NCI-H226 (cell line): ENCODE results near the gene NSDHL.
A peak's percentile ranks its signal among the peaks of the same experiment; 100 is the strongest.
"Not testable (repeated sequence)": the region's sequence is repeated elsewhere in the genome, so short reads cannot be mapped to it uniquely, and the experiment has no call there.

Source experiments
- DNase-seq: peaks from one replicate; pipeline ENCODE4 v3.0.0-alpha.2; 2015

NSDHL gene

GRCh38 chrX:152830312-152831305, at the start of gene NSDHL, which contains the start of gene CETN2:
Gene NSDHL, plus strand, starts transcription at chrX:152831063. Its CDS starts 15,262 bp downstream, at chrX:152846325.
Gene CETN2, minus strand, starts transcription at chrX:152830757. Its CDS starts 47 bp downstream, at chrX:152830710.
- peak; percentile 88 for DNase-seq

GRCh38 chrX:152787062-152787461, 43.8 kb upstream of the NSDHL start:
- DNase-seq: not testable (repeated sequence)

- no peak for DNase-seq
Measured at GRCh38 chrX:152798945-152799344, 31.9 kb upstream of the NSDHL start.

GRCh38 chrX:152806035-152806434, 24.8 kb upstream of the NSDHL start:
- DNase-seq: no peak

GRCh38 chrX:152810403-152810802, 20.5 kb upstream of the NSDHL start:
- no peak for DNase-seq

- no peak for DNase-seq
Measured at GRCh38 chrX:152813206-152813605, 17.7 kb upstream of the NSDHL start.

GRCh38 chrX:152814048-152814447, 16.8 kb upstream of the NSDHL start:
- DNase-seq: no peak

GRCh38 chrX:152817078-152817764, 13.6 kb upstream of the NSDHL start:
- no peak for DNase-seq

DNA sequence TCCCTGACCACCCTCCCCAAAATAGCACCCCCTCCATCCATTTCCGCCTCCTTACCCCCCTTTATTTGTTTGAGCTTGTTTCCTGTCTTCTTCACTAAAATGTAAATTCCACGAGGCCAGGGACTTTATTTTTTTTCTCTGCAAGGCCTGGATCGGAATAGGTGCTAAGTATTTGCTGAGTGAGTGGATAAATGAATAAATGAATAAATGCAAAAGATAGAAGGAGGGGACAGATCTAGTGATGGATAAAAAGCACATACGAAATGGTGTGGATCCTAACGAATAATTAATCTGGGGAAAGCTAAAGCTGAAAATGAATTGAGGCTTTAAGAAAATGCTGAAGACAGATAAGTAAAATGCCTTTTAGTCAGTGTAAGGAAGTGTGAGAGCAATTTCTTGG, 12.5 kb upstream of the NSDHL start:
- DNase-seq: no peak

- DNase-seq: no peak
Measured at GRCh38 chrX:152819266-152819665, 11.6 kb upstream of the NSDHL start.

DNA sequence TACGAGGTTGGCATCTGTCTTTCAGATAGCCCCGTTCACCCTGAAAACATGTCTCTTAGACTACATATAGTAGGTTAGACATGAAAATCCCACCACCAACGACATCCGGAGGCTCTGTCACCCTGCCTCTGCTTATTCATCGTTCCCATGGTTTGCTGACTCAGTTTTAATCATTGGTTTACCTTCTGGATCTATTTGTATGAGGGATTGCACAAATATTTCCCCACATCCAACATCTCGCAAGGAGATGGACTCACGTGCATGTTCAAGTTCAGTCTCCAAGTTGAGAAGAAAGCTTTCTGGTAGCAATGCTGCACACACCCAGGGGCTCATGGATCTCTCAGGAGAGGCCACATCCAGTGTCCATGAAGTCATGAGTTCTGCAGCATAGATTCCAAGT, 11.1 kb upstream of the NSDHL start:
- DNase-seq: no peak

- no peak for DNase-seq
Measured at GRCh38 chrX:152821145-152821765, 9.6 kb upstream of the NSDHL start.

- no peak for DNase-seq
Measured at GRCh38 chrX:152822383-152823086, 8.3 kb upstream of the NSDHL start.

GRCh38 chrX:152823657-152824056, 7.2 kb upstream of the NSDHL start:
- no peak for DNase-seq

GRCh38 chrX:152824841-152825374, 6.0 kb upstream of the NSDHL start:
- no peak for DNase-seq

DNA sequence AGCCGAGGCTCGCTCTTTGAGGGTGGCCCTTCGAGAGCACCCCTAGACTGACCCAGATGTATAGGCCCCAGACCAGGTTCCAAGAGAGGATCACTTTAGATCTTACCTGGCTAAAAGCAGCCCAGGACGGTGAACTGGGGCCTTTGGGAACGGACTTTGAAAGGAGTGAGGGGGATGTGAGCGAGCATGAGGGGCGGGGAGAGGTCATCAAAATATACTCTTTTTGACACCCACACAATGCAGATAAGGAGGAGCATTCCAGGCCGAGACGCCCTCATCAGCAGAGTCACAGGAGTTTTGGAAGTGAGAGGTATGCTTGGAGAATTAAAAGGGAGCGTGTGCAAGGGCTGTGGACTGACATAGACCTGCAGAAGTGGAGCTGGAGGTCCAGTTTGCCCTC, 528 bp downstream of the NSDHL start:
- DNase-seq: no peak

DNA sequence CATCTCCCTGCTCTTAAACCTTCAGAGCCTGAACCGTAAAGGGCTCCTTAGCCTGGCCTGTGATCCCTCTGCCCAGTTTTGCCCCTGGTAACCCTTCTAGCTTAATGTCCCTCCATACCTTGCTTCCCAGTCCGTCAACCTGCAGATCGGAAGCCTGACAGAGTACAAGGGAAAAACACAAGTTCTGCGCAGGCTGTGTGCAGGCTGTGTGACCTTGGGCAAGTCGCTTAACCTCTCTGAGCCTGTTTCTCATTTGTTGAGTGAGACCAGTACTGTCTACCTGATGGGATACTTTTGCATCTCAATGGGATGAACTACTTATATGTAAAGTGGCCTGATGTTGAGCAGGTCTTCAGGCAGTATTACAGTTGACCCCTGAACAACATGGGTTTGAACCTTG, 1.7 kb downstream of the NSDHL start:
- no peak for DNase-seq

- no peak for DNase-seq
Measured at GRCh38 chrX:152833378-152833777, 2.5 kb downstream of the NSDHL start.

DNA sequence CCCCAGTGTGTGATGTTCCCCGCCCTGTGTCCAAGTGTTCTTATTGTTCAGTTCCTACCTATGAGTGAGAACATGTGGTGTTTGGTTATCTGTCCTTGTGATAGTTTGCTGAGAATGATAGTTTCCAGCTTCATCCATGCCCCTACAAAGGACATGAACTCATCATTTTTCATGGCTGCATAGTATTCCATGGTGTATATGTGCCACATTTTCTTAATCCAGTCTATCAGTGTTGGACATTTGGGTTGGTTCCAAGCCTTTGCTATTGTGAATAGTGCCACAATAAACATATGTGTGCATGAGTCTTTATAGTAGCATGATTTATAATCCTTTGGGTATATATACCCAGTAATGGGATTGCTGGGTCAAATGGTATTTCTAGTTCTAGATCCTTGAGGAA, 4.6 kb downstream of the NSDHL start:
- not testable (repeated sequence) for DNase-seq

DNA sequence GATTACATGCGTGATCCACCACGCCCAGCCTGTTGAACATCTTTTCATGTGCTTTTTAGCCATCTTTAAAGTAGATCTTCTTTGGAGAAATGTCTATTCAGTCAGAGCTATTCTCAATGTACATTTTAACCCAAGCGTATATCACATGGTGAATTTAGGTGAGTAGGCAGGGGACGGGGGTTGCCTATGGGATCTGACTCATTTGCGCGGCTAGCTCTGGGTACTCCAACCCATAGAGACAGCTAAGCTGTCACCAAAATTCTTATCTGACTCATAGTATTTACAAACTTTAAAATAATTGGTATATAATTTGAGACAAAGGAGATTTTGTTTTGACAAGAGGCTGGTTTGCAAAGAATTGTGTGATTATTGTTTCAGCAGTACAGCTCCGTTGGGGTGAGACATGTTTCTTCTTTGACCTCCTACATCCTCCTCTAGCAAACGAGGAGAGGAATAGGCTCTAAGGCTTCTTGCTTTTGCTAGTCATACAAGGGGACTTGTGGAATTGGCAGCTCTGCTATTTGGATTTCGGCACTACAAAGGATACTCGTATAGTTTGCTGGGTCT, 12.0 kb downstream of the NSDHL start:
- no peak for DNase-seq

DNA sequence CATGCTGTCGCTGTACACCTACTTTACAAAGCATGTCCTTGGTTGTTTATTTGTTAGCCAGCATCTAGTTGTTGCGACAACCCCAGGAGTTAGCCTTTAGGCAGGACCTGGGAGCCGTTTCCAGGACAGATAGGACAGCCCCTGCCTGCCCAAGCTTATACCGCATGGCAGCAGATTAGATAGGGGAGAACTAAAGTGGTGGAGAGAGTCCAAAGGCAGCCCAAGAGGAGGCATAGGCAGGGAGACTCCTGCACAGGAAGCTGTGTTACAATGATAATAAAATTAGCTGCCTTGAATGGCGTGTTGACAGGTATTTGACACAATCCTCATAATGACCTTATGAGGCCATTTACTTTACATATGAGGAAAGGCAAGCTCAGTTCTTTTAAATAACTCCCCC, 13.0 kb downstream of the NSDHL start:
- no peak for DNase-seq

DNA sequence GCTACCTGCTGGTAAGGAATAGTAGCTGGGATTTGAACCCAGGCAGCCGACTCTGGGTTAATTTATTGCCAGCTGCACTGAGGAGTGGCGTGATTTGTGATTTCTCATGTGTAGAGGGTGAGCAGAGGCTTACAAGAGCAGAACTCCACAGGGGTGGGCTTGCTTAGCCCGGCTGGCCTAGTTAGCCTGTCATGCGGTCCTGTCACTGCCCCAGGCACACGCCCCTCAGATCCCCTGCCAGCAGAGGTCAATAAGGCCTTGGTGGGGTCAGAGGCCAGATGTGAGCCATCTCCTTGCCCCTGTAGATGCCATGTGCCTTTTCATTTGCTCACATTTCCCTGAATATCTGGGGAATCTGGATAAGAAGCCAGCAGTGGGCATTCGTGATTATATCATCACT, 13.4 kb downstream of the NSDHL start:
- no peak for DNase-seq
